Stomach (tissue), 9 donors: Measurements from ENCODE around the gene IFT52. TPM values are rescaled to one million over a fixed set of nuclear protein-coding genes. Genes with fewer than 3 reads are reported as not detected.

Experiments
- DNase-seq, 2 donors: peaks; one replicate each; pipeline versions ENCODE4 v3.0.0 to v3.0.0-alpha.2; 2013 to 2019
- H3K27ac ChIP-seq, 5 donors: fragments of 200-600 bp in 4 of 5; sonication (generic) in 4 of 5; one replicate each; pipeline ENCODE4 v1.5.1; 2013 to 2019; ENCODE audit warnings: mild to moderate bottlenecking in 1 of 5, moderate library complexity in 1 of 5
- H3K27me3 ChIP-seq, 3 donors: fragments of 200-600 bp; sonication (generic); one replicate each; pipeline ENCODE4 v1.5.1; 2017 to 2019; ENCODE audit warnings: mixed run types in 1 of 3
- H3K36me3 ChIP-seq, 4 donors: fragments of 200-600 bp; sonication (generic); 1 replicate in 3 of 4; 2 replicates in 1 of 4; pipeline ENCODE4 v1.5.1; 2016 to 2019
- H3K4me1 ChIP-seq, 4 donors: fragments of 200-600 bp; sonication (generic); one replicate each; pipeline ENCODE4 v1.5.1; 2016 to 2019
- H3K4me3 ChIP-seq, 4 donors: fragments of 200-600 bp; sonication (generic) in 3 of 4; one replicate each; pipeline ENCODE4 v1.5.1; 2016 to 2019; ENCODE audit warnings: mild to moderate bottlenecking in 1 of 4
- H3K9me3 ChIP-seq, 4 donors: fragments of 200-600 bp; sonication (generic); one replicate each; pipeline ENCODE4 v1.5.1; 2016 to 2019
- CTCF ChIP-seq, 7 experiments: fragments of 450-650 bp in 4 of 7; fragments of 200-600 bp in 3 of 7; sonication (generic) in 3 of 7; IDR thresholded peaks; one replicate each; pipeline ENCODE4 v1.5.1; 2016 to 2019; ENCODE audit warnings: antibody characterized with exemption in 7 of 7, control low read depth in 2 of 7, mild to moderate bottlenecking in 1 of 7
- EP300 ChIP-seq: sonication (generic); formaldehyde crosslinking; IDR thresholded peaks from one replicate; pipeline ENCODE4 v1.6.1; 2017; ENCODE audit warnings: antibody characterized with exemption
- POLR2A ChIP-seq, 4 donors: fragments of 450-650 bp; IDR thresholded peaks; one replicate each; pipeline ENCODE4 v1.6.1; 2016; ENCODE audit warnings: antibody characterized with exemption in 4 of 4, control low read depth in 2 of 4, mild to moderate bottlenecking in 1 of 4, moderate library complexity in 1 of 4
- POLR2AphosphoS5 ChIP-seq, 3 donors: sonication (generic); formaldehyde crosslinking; IDR thresholded peaks; one replicate each; pipeline ENCODE4 v1.6.1; 2016; ENCODE audit warnings: antibody characterized with exemption in 3 of 3
- WGBS, 5 donors: extraction: QIAGEN DNeasy Blood & Tissue Kit in 3 of 5; methylation state at CpG; one replicate each; pipeline versions ENCODE4 v1.1.5 to v1.1.7; 2013 to 2018; 5-methylcytosine and 5-hydroxymethylcytosine counted together
- intact Hi-C: fragments of 100-400 bp; cut with DNase I; formaldehyde crosslinking; loops from one replicate; pipeline ENCODE4 v1.15.1; 2023; ENCODE audit warnings: low total_unique reads
- polyA plus RNA-seq, 3 donors: library from polyadenylated mRNA; stranded (reverse); fragments of 200-250 nt; gene quantifications; one replicate each; pipeline ENCODE4 v1.2.3, GENCODE V29; 2013
- total RNA-seq, 5 donors: library from RNA; depleted of rRNA; stranded (reverse); fragments of >200 nt; gene quantifications; one replicate each; pipeline versions ENCODE4 v1.1.0 to v1.2.3, GENCODE V29; 2014 to 2016
- donor health status: healthy with polysubstance abuse.
- donor health status: Bipolar disorder and iron deficiency.
- donor health status: healthy.

IFT52 gene
- total and polyA plus RNA-seq, 8 donors: 0.45 to 41.5 (median 12.9) TPM; not detected in 1

GRCh38 chr20:43571771-43572170 lies 19.0 kb upstream of the IFT52 start:
- TF ChIP-seq EP300: no peak
- no peak for TF ChIP-seq POLR2AphosphoS5 (IDR thresholded peaks at IDR 0.05)
- TF ChIP-seq CTCF (IDR thresholded peaks at IDR 0.05): no peak
- TF ChIP-seq POLR2A (IDR thresholded peaks at IDR 0.05): no peak
- 86 to 98% (median 92%) methylated on average over 6 of the region's 6 CpGs for WGBS, 5 donors
- intact Hi-C loops: no loop called here
- Histone ChIP-seq H3K27ac (no peak overlapping the region), H3K9me3 (no peaks in the 10 kb centered on the region), H3K4me1 (no peaks in the 10 kb centered on the region), H3K27me3 (no peaks in the 10 kb centered on the region), H3K36me3 (peaks cover 25 to 86% (median 82%) of the 10 kb centered on the region in 4 donors), H3K4me3 (no peak overlapping the region)
- DNase-seq: no peak

- DNase-seq: no peak
- peaks cover 22 to 86% (median 78%) of the 10 kb centered on the region in 4 donors for H3K36me3 ChIP-seq
- WGBS, 5 donors: 92 to 93% (median 93%) methylated on average over 8 of the region's 8 CpGs
- H3K4me3 ChIP-seq: no peak overlapping the region
- no peaks in the 10 kb centered on the region for H3K4me1 ChIP-seq
- no peaks in the 10 kb centered on the region for H3K27me3 ChIP-seq
- no peak overlapping the region for H3K27ac ChIP-seq
- no peaks in the 10 kb centered on the region for H3K9me3 ChIP-seq
- intact Hi-C loops: no loop called here
- no peak for TF ChIP-seq POLR2AphosphoS5 (IDR thresholded peaks at IDR 0.05)
- TF ChIP-seq CTCF (IDR thresholded peaks at IDR 0.05): no peak
- TF ChIP-seq EP300: no peak
- TF ChIP-seq POLR2A (IDR thresholded peaks at IDR 0.05): no peak
These were observed 17.8 kb upstream of the IFT52 start for GRCh38 chr20:43572891-43573290.

GRCh38 chr20:43576108-43576507 lies 14.6 kb upstream of the IFT52 start:
- WGBS, 5 donors: 80 to 86% (median 84%) methylated on average over 10 of the region's 10 CpGs
- no peak for TF ChIP-seq POLR2AphosphoS5 (IDR thresholded peaks at IDR 0.05)
- TF ChIP-seq EP300: no peak
- TF ChIP-seq POLR2A (IDR thresholded peaks at IDR 0.05): no peak
- no peak for TF ChIP-seq CTCF (IDR thresholded peaks at IDR 0.05)
- intact Hi-C loops: no loop called here
- DNase-seq: no peak
- H3K27ac ChIP-seq: no peak overlapping the region
- H3K4me1 ChIP-seq: no peaks in the 10 kb centered on the region
- no peaks in the 10 kb centered on the region for H3K9me3 ChIP-seq
- H3K27me3 ChIP-seq: no peaks in the 10 kb centered on the region
- H3K4me3 ChIP-seq: no peak overlapping the region
- peaks cover 0 to 80% (median 60%) of the 10 kb centered on the region in 4 donors for H3K36me3 ChIP-seq

- Histone ChIP-seq H3K27ac (no peak overlapping the region), H3K36me3 (peaks cover 0 to 80% (median 53%) of the 10 kb centered on the region in 4 donors), H3K9me3 (no peaks in the 10 kb centered on the region), H3K4me1 (no peaks in the 10 kb centered on the region), H3K27me3 (no peaks in the 10 kb centered on the region), H3K4me3 (no peak overlapping the region)
- no peak for TF ChIP-seq CTCF (IDR thresholded peaks at IDR 0.05)
- no peak for TF ChIP-seq POLR2AphosphoS5 (IDR thresholded peaks at IDR 0.05)
- DNase-seq: no peak
- 64 to 76% (median 69%) methylated on average over 7 of the region's 7 CpGs for WGBS, 5 donors
- intact Hi-C loops: no loop called here
These were observed 10.6 kb upstream of the IFT52 start for GRCh38 chr20:43579861-43580793.
